A673 (cell line): ENCODE data around the gene RASSF4.

Source experiments
- EZH2 ChIP-seq: fragments of 200-600 bp; sonication (generic); IDR thresholded peaks from 2 replicates; pipeline ENCODE4 v1.6.1; 2017; ENCODE audit warnings: borderline replicate concordance, low read depth, mild to moderate bottlenecking, mixed read lengths, antibody characterized with exemption, low read length; ENCODE audit not compliant: poor library complexity, severe bottlenecking
- TF ChIP-seq, protein P1 (sequence below): fragments of 300-800, 200-600 bp; sonication (generic); conservative IDR thresholded peaks from 2 replicates; pipeline ENCODE4 v1.5.1; 2017; ENCODE audit warnings: low read depth, mild to moderate bottlenecking, antibody characterized with exemption, low read length, moderate library complexity, mixed read lengths

DNA sequence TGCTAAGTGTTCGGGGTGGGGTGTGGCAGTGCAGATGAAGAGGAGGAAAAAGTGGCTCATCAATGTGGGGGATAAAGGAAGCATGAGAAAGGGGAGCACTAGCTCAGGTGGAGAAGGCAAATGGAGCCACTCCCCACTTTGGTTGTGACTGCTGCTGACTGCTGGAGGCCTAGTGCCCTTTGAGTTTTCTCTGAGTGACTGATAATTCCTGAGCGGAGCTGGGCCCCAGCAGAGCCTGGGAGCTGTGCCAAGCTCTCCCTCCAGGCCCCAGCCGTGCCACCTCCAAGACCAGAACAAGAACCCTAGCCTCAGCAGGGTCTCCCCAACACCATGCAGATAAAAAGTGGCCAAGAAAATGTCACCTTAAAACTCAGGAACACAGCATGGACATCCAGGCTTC lies 9.7 kb upstream of the RASSF4 start:
- TF ChIP-seq, protein P1, sequence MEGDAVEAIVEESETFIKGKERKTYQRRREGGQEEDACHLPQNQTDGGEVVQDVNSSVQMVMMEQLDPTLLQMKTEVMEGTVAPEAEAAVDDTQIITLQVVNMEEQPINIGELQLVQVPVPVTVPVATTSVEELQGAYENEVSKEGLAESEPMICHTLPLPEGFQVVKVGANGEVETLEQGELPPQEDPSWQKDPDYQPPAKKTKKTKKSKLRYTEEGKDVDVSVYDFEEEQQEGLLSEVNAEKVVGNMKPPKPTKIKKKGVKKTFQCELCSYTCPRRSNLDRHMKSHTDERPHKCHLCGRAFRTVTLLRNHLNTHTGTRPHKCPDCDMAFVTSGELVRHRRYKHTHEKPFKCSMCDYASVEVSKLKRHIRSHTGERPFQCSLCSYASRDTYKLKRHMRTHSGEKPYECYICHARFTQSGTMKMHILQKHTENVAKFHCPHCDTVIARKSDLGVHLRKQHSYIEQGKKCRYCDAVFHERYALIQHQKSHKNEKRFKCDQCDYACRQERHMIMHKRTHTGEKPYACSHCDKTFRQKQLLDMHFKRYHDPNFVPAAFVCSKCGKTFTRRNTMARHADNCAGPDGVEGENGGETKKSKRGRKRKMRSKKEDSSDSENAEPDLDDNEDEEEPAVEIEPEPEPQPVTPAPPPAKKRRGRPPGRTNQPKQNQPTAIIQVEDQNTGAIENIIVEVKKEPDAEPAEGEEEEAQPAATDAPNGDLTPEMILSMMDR: no peak
- TF ChIP-seq EZH2: no peak
